Adrenal gland (tissue), 12 donors: ENCODE data around the gene ANKRD10. TPM values are rescaled to one million over a fixed set of nuclear protein-coding genes. Genes with fewer than 3 reads are reported as not detected.

Experiments
- DNase-seq, 7 donors: peaks; one replicate each; pipeline ENCODE4 v3.0.0-alpha.2; 2019 to 2020
- H3K27ac ChIP-seq, 5 donors: fragments of 200-600 bp; sonication (generic) in 4 of 5; 1 replicate in 3 of 5; 2 replicates in 2 of 5; pipeline versions ENCODE4 v1.5.1 to v1.8.0; 2016 to 2020; ENCODE audit warnings: mild to moderate bottlenecking in 1 of 5
- H3K27me3 ChIP-seq: fragments of 200-600 bp; 2 replicates; pipeline ENCODE4 v1.8.0; 2021
- H3K36me3 ChIP-seq, 2 donors: fragments of 200-600 bp; replicated peaks in 1 of 2; 1 replicate in 1 of 2; 2 replicates in 1 of 2; pipeline versions ENCODE4 v1.5.1 to v1.8.0; 2018 to 2022
- H3K4me1 ChIP-seq, 2 donors: fragments of 200-600 bp; replicated peaks in 1 of 2; 1 replicate in 1 of 2; 2 replicates in 1 of 2; pipeline versions ENCODE4 v1.5.1 to v1.8.0; 2018 to 2021
- H3K4me3 ChIP-seq, 4 donors: fragments of 200-600 bp; sonication (generic) in 3 of 4; one replicate each; pipeline ENCODE4 v1.5.1; 2016 to 2018
- H3K9me3 ChIP-seq, 3 donors: fragments of 200-600 bp; sonication (generic) in 1 of 3; replicated peaks in 1 of 3; 1 replicate in 2 of 3; 2 replicates in 1 of 3; pipeline versions ENCODE4 v1.5.1 to v1.8.0; 2016 to 2021
- CTCF ChIP-seq, 6 experiments: fragments of 450-650 bp in 4 of 6; fragments of 200-600 bp in 2 of 6; sonication (generic) in 1 of 6; IDR thresholded peaks; 1 replicate in 5 of 6; 2 replicates in 1 of 6; pipeline versions ENCODE4 v1.5.1 to v1.8.0; 2016 to 2021; ENCODE audit warnings: antibody characterized with exemption in 6 of 6, mild to moderate bottlenecking in 2 of 6, moderate library complexity in 1 of 6
- POLR2A ChIP-seq, 2 donors: fragments of 450-650 bp; IDR thresholded peaks; one replicate each; pipeline ENCODE4 v1.6.1; 2017; ENCODE audit warnings: antibody characterized with exemption in 2 of 2, mild to moderate bottlenecking in 2 of 2, moderate library complexity in 1 of 2
- WGBS, 4 donors: extraction: QIAGEN DNeasy Blood & Tissue Kit in 2 of 4; methylation state at CpG; one replicate each; pipeline versions ENCODE4 v1.1.5 to v1.1.7; 2013 to 2017; 5-methylcytosine and 5-hydroxymethylcytosine counted together
- intact Hi-C, 2 donors: fragments of 100-400 bp; cut with DNase I; formaldehyde crosslinking; loops; one replicate each; pipeline versions ENCODE4 v1.14.1 to v1.15.0; 2022 to 2023
- polyA plus RNA-seq, 3 donors: library from polyadenylated mRNA; stranded (reverse); fragments of 200-250 nt in 2 of 3; fragments of 350-450 nt in 1 of 3; fragmentation: Illumina TruSeq in 1 of 3; extraction: RNeasy Lipid Tissue Mini Kit (QIAGEN cat#74804) in 1 of 3; gene quantifications; one replicate each; pipeline ENCODE4 v1.2.3, GENCODE V29; 2013 to 2014
- total RNA-seq, 9 donors: library from RNA; depleted of rRNA in 4 of 9; stranded (reverse); fragments of >200 nt in 4 of 9; fragments of 120-200 nt in 1 of 9; fragmentation: NEBNext Ultra II Directional in 1 of 9; extraction: Animal tissue kit (Norgen Biotek cat#: 25700) in 1 of 9; gene quantifications; one replicate each; pipeline versions ENCODE4 v1.1.0 to v1.2.4, GENCODE V29; 2013 to 2023
- donor health status: healthy with polysubstance abuse.
- donor health status: Bipolar disorder and iron deficiency.
- donor health status: DM: yes; HTN: yes; CAD: no.
- donor health status: DM: no; HTN: no; CAD: no.
- donor health status: DM: no; HTN: no; CAD: no.
- donor health status: DM: yes; HTN: yes; CAD: no.

ANKRD10 gene
- total and polyA plus RNA-seq, 12 donors = 36.5 to 159 (median 101) TPM

GRCh38 chr13:110907301-110907700 is 7.6 kb downstream of the ANKRD10 start:
- peaks cover 6 to 57% of the 10 kb centered on the region in 2 donors for H3K4me1 ChIP-seq
- intact Hi-C loops = no loop called here
- no peak for TF ChIP-seq CTCF (IDR thresholded peaks at IDR 0.05)
- TF ChIP-seq POLR2A (IDR thresholded peaks at IDR 0.05) = no peak
- no peaks in the 10 kb centered on the region for H3K27me3 ChIP-seq
- no peak overlapping the region for H3K4me3 ChIP-seq
- H3K36me3 ChIP-seq = peaks cover 0 to 47% of the 10 kb centered on the region in 2 donors
- no peaks in the 10 kb centered on the region for H3K9me3 ChIP-seq
- WGBS, 4 donors = 65 to 93% (median 88%) methylated on average over 3 to 4 of the region's 4 CpGs
- no peak for DNase-seq
- H3K27ac ChIP-seq = no peak overlapping the region

- H3K27ac ChIP-seq = no peak overlapping the region
- no peak overlapping the region for H3K4me3 ChIP-seq
- 81 to 84% (median 81%) methylated on average over 7 of the region's 7 CpGs for WGBS, 4 donors
- peaks cover under 1 to 34% of the 10 kb centered on the region in 2 donors for H3K4me1 ChIP-seq
- H3K36me3 ChIP-seq = peaks cover 0 to 40% of the 10 kb centered on the region in 2 donors
- no peaks in the 10 kb centered on the region for H3K27me3 ChIP-seq
- H3K9me3 ChIP-seq = no peaks in the 10 kb centered on the region
- intact Hi-C loops = no loop called here
- no peak for DNase-seq
- no peak for TF ChIP-seq CTCF (IDR thresholded peaks at IDR 0.05)
- no peak for TF ChIP-seq POLR2A (IDR thresholded peaks at IDR 0.05)
Observed at GRCh38 chr13:110904748-110905147, 10.1 kb downstream of the ANKRD10 start.

GRCh38 chr13:110902370-110902769 is 12.5 kb downstream of the ANKRD10 start:
- DNase-seq = no peak
- intact Hi-C loops = no loop called here
- H3K27me3 ChIP-seq = no peaks in the 10 kb centered on the region
- H3K9me3 ChIP-seq = no peaks in the 10 kb centered on the region
- 64 to 76% (median 71%) methylated on average over 2 of the region's 2 CpGs for WGBS, 4 donors
- H3K27ac ChIP-seq = no peak overlapping the region
- no peak overlapping the region for H3K4me3 ChIP-seq
- H3K36me3 ChIP-seq = peaks cover 0 to 29% of the 10 kb centered on the region in 2 donors
- peaks cover 0 to 10% of the 10 kb centered on the region in 2 donors for H3K4me1 ChIP-seq
- TF ChIP-seq POLR2A (IDR thresholded peaks at IDR 0.05) (no peak), CTCF (IDR thresholded peaks at IDR 0.05) (no peak)

- no peak overlapping the region for H3K4me3 ChIP-seq
- WGBS, 4 donors = 91 to 94% (median 92%) methylated on average over 6 of the region's 6 CpGs
- H3K27me3 ChIP-seq = no peaks in the 10 kb centered on the region
- H3K27ac ChIP-seq = no peak overlapping the region
- no peak for DNase-seq
- peaks cover 0 to 13% of the 10 kb centered on the region in 2 donors for H3K36me3 ChIP-seq
- no peaks in the 10 kb centered on the region for H3K9me3 ChIP-seq
- no peak for TF ChIP-seq CTCF (IDR thresholded peaks at IDR 0.05)
- no peak for TF ChIP-seq POLR2A (IDR thresholded peaks at IDR 0.05)
- H3K4me1 ChIP-seq = no peaks in the 10 kb centered on the region
- intact Hi-C loops = no loop called here
Observed at GRCh38 chr13:110897521-110897920, 17.3 kb downstream of the ANKRD10 start.
